T follicular helper cell (primary cell): ENCODE results near the gene ABCA8.
"Not testable (repeated sequence)": the region's sequence is repeated elsewhere in the genome, so short reads cannot be mapped to it uniquely, and the experiment has no call there.

Experiments
- DNase-seq: peaks from one replicate; pipeline ENCODE4 v3.0.0-alpha.2; 2020; ENCODE audit warnings: low read depth
- total RNA-seq, 2 experiments: gene quantifications; one replicate each; lab custom pipeline; 2026; lab: John Stamatoyannopoulos, UW

Gene ABCA8, protein sequence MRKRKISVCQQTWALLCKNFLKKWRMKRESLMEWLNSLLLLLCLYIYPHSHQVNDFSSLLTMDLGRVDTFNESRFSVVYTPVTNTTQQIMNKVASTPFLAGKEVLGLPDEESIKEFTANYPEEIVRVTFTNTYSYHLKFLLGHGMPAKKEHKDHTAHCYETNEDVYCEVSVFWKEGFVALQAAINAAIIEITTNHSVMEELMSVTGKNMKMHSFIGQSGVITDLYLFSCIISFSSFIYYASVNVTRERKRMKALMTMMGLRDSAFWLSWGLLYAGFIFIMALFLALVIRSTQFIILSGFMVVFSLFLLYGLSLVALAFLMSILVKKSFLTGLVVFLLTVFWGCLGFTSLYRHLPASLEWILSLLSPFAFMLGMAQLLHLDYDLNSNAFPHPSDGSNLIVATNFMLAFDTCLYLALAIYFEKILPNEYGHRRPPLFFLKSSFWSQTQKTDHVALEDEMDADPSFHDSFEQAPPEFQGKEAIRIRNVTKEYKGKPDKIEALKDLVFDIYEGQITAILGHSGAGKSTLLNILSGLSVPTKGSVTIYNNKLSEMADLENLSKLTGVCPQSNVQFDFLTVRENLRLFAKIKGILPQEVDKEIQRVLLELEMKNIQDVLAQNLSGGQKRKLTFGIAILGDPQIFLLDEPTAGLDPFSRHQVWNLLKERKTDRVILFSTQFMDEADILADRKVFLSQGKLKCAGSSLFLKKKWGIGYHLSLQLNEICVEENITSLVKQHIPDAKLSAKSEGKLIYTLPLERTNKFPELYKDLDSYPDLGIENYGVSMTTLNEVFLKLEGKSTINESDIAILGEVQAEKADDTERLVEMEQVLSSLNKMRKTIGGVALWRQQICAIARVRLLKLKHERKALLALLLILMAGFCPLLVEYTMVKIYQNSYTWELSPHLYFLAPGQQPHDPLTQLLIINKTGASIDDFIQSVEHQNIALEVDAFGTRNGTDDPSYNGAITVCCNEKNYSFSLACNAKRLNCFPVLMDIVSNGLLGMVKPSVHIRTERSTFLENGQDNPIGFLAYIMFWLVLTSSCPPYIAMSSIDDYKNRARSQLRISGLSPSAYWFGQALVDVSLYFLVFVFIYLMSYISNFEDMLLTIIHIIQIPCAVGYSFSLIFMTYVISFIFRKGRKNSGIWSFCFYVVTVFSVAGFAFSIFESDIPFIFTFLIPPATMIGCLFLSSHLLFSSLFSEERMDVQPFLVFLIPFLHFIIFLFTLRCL (N-terminal part only)
- 0 reads per million in 2 experiments for total RNA-seq

DNA sequence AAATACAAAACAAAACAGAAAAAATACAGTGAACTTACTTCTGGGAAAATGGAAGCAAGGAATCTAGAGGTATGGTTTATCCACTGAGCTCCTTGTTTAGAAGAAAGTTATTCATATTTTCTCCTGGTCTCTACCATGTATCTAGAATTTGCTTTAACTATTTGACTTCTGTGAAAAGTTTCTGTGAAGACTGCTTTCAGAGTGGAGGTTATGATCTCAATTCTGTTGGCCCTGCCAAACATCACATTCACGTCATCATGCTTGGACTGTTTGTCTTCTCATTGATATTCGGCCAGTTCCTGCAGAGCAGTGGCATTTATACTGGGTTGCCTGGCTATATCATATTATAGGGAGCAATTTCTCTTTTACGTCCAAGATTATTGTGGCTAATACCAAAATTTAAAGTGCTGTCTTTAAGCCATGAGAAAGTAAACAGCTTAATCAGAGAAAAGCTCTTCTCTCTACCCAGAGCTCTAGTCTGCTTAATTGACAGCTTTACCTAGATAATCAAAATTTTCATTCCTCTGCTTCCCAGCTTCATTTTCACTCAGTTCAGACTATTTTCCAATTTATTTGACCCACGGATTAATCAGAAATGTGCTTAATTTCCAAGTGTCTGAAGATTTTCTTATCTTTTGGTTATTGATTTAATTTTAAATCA, at the start of gene ABCA8:
Gene ABCA8, minus strand, starts transcription at position 212 of the 661 bp plus-strand sequence. CDS start 13,358 bp downstream, outside the sequence.
- no peak for DNase-seq

- not testable (repeated sequence) for DNase-seq
These were observed 49.6 kb upstream of the ABCA8 start for GRCh38 chr17:69004759-69005158.

DNA sequence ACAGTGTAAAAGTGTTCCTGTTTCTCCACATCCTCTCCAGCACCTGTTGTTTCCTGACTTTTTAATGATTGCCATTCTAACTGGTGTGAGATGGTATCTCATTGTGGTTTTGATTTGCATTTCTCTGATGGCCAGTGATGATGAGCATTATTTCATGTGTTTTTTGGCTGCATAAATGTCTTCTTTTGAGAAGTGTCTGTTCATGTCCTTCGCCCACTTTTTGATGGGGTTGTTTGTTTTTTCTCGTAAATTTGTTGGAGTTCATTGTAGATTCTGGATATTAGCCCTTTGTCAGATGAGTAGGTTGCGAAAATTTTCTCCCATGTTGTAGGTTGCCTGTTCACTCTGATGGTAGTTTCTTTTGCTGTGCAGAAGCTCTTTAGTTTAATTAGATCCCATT, 44.6 kb upstream of the ABCA8 start:
- not testable (repeated sequence) for DNase-seq

DNA sequence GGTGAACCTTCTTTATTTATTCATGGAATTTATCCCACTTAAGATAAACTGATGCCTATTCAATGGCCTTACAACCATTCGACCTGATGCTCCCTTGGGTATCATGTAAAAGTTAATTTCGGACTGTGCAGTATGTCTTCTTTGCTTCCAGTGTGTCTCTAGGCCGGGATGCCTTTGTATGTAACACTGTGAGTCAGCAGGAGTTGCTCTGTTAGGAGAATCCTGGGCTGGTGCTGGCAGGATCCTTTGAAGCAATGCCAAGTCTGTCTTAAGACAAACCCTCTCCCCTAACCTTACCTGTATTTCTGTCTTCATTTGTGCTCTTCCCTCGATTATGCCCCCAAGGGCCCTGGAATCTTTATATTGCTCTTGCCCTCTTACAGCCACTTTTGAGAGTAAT, 37.9 kb upstream of the ABCA8 start:
- DNase-seq, result no peak

DNA sequence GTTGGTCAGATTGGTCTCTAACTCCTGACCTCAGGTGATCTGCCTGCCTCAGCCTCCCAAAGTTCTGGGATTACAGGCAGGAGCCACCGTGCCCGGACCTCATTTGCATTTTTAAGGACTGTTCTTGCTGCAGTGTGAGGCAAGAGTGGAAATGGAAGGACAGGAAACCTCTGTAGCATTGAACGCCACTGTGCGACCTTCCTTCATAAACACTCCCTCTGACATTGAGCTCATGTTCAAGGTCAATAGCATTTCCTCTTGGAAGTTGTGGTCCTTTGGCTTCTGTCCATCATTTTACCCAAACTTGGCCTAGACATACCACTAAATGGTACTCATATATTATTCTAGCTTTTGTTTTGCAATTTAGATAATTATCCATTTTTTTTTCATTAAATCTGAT, 32.8 kb upstream of the ABCA8 start:
- no peak for DNase-seq

DNA sequence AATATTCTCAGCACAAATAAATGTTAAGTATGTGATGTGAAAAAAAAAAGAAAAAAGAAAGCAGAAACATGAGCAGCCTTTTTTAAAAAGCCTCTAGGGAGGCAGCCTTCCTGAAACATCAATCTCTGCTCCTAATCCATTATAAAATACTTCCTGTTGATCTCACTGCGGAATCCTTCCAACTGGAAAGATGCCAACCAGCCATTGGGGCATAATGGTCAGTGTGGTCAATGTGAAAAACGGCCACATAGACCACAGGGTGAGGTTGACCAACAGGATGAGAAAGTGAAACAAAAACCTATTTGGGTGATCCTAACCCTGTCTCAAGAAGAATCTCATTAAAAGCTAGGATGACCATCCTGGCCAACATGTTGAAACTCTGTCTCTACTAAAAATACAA, 26.1 kb upstream of the ABCA8 start:
- no peak for DNase-seq

DNA sequence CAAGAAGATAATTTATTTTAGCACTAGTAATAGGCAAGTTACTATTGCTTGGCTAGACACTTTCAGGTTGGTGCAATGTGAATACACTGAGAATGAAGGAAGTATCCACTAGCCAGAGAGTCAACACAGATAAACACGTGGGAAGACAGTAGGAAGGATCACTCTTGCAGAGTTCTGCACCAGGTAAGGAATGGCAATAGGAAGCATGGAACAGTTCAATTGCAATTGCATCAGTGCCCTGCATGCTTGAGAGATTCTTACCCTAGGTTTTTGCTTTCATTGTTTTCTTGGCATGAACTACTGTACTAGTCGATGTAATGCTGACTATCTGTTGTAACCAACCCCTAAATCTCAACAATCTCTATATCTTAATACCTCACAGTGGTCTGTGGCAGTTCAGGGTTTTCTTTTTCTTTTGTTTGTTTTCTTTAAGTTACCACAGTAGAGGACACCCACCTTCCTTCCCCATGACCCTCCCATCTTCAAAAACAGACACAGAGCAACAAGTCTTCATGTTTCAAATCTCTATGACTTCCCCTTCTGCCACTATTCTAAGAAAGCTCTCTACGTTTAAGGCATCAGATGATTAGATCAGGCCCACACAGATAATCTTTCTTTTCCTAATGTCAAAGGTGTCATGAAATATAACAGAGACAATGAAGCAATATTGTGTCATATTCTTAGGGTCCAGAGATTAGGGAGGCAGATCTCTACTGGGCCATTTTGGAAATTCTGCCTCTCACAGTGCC, 18.1 kb upstream of the ABCA8 start:
- DNase-seq, result no peak

GRCh38 chr17:68972119-68972704, 17.0 kb upstream of the ABCA8 start:
- no peak for DNase-seq

- no peak for DNase-seq
These were observed 13.9 kb upstream of the ABCA8 start for GRCh38 chr17:68969101-68969500.

- no peak for DNase-seq
These were observed 8.8 kb upstream of the ABCA8 start for GRCh38 chr17:68963958-68964357.

DNA sequence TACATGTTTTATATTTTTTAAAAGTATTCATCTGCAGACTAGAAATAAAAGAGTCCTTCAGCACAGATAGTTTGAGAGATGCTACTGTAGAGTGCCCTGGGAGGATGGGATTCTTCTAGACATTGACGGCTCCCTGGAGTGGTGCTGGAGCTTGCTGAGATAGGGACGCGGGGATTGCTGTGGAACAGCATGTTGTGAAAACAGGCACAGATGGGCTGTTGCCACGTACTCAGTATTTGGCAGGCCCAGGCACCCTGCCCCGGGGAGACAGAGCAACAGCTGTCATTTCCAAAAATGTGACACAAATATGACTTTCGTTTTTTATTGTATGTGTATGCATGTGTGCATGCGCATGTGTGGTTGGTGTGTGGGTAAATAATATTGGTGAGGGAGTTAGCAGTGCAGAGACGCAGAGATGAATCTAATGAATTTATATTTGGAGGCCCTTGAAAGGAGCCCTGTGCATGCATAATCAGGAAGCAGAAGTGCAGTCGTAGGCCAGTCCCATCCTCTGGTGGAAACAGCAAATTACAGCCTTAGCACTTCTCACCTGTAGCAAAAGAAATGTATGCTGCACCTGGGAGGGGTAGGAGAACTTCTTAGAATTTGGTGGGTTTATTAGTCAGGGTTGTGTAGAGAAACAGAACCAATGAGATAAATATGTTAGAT, 6.2 kb upstream of the ABCA8 start:
- DNase-seq, result no peak

- not testable (repeated sequence) for DNase-seq
These were observed 3.9 kb upstream of the ABCA8 start for GRCh38 chr17:68959117-68959516.

GRCh38 chr17:68957944-68958343, 2.8 kb upstream of the ABCA8 start:
- no peak for DNase-seq

GRCh38 chr17:68954146-68954896, 871 bp downstream of the ABCA8 start:
- no peak for DNase-seq

DNA sequence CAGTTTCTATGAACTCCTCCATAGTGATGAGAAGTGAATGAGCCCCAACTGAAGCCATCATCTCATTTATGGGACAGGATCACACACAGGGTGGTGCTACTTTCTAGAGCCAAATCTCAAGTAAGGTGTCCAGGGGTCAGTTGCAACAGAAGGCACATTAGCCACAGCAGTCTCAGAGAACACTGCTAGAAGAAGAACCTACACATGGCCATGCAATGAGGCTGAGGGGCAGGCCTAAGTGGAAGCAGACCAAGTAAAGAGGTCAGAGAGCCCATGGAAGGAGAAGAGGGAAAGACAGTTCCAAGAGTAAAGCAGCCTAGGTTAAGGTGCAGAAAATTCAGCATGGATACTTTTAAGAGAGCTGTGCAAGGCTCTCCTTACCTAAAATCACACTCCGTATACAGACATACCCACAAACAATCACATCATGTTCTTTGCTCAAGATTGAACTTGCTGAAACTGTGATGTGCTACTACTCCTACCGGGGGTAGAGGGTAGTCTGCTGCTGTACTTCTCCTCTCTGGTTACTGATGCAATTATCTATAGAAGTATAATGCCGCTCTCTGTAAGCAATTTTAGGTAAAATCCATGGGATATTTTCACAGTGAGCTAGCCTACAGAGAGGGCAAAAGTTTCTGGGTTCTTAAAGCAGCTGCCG, 1.7 kb downstream of the ABCA8 start:
- DNase-seq, result no peak

DNA sequence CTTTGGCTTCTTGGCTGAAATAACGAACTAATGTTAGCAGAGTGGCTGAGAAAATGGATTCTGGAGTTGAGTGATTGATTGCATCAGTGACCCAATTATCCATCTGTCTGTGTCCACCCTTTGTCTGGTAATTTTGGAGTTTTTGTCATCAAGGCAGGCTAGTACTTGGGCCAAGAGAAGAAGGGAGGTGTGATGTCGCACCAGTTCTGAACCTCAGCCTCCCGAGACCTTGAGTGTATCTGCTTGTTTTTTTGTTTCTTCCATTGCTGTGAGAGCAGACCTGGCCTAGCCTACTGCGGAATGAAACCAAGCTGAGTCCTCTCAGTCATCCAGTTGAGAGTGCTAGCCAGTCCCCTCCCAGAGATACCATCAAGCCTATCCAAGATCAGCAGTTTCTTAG, 4.5 kb downstream of the ABCA8 start:
- DNase-seq, result no peak

DNA sequence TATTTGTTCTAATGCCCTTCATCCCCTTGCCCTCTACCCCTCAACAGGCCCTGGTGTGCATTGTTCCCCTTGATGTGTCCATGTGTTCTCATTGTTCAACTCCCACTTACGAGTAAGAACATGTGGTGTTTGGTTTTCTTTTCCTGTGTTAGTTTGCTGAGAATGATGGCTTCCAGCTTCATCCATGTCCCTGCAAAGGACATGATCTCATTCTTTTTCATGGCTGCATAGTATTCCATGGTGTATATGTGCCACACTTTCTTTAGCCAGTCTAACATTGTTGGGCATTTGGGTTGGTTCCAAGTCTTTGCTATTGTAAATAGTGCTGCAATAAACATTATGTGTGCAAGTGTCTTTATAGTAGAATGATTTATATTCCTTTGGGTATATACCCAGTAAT, 7.3 kb downstream of the ABCA8 start:
- DNase-seq, result not testable (repeated sequence)

DNA sequence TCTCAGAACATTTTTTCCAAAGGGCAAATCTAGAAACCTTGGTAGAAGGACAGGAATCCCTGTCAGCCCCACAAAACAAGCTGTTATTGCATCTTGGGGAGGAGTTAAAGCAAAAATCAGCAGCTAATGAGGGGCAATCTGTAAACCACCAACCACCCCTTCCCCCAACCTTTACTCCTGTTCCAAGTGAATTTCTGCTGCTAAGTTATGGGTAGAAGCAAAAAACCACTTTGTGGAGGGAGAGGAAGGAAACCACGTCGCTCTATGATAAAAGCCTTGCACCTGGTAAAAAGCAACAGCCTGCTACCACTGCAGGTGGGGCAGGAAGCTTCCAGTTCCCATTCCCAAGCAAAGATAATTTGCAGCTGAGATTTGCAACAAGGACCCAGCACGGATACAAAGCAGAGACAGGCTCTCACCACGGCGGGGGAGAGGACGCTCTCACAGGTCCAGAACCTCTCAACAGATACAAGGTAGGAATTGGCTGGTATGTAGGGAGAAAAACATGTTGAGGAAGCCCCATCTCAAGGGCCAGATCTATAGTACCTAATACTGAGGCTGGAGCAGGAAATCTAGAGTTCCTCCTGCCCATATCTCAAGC, 10.7 kb downstream of the ABCA8 start:
- DNase-seq, result no peak
